GM21390 (cell line): ENCODE measurements around the gene ATXN7L1.

Source experiments
- ATAC-seq: cut with Tn5 transposase; IDR thresholded peaks from one replicate; pipeline ENCODE4 v1.9.1; 2021; ENCODE audit not compliant: unreplicated experiment

Gene ATXN7L1

DNA sequence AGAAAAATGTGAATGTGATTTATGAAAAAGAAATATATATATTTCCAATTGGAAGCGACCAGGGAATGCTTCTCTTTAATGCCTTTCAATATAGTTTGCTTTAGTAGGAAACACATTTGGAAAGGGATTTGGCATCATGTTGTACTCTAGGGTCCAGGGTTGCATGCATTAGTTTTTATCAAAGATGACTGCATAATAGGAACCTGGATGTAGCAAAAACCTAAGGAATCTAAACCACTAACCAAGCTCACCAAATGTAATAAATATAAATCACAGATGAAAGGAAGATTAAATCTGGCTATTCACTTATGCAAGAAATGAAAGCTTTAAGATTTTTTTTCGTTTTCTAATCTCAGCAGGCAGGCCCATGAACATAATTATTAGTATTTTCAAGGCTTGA, 120.0 kb downstream of the ATXN7L1 start:
- ATAC-seq = no peak

GRCh38 chr7:105752671-105753275, 123.6 kb downstream of the ATXN7L1 start:
- no peak for ATAC-seq

DNA sequence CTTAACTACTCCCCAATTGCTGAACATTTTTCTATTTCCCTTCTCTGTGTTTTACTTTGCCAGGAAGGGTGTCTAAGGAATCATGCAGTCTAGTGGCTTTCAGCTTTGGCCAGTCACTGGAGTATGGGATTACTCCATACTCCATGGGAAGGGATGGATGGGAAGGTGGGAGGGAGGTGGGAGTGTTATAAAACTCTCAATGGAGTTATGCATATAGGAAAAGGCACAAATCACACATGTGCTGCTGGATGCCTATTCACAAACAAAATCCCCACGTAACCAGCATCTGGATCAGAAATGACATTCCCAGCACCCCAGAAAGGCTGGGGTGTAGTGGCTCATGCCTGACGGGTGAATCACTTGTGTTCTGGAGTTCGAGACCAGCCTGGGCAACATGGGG, 125.3 kb downstream of the ATXN7L1 start:
- ATAC-seq = no peak

DNA sequence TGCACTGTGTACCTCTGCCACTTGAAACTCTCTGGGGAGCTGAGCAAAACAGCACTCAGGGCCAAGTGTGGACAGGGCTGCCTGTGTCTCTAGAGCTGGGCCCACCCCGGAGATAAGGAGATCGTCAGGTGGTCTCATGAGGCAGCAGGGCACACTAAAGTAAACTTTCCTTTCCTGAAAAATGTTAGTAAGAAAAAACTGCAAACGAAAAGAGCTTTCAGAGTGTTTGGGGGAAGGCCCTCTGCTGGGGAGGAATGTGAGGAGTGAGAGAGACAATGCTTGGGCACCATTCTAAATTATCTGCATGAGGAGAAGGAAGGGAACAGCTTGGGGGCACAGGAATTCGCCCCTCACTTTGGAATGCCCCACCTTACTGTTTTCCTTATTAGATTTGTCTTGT, 127.7 kb downstream of the ATXN7L1 start:
- no peak for ATAC-seq

DNA sequence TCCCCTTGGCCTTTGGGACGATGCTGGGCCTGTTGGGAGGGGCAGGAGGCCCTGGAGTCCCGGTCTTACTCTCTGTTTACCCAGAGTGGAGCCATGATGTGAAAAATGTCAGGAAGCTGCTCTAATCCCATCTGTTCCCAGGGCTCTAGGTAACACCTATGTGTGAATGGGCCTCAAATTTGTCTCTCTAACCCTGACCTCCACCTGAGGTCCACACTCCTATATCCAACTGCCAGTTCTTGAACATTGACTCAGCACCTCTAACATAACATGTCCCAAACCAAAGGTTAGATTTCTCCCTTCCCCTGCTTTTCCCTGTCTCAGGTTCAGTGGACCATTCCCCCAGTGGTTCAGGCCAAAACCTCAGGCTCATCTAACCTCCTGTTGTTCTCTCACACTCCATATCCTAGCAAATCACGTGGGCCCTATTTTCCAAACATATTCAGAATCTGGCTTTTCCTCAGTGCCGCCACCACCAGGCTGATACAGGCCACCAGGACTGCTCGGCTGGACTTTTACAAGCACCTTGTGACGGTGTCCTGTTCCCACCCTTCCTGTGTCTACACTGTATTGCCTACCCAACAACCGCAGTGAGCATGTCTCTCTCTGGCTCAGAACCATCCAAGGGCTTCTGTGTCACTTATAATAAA, 130.6 kb downstream of the ATXN7L1 start:
- ATAC-seq = no peak

- ATAC-seq = no peak
Measured at GRCh38 chr7:105744258-105744657, 132.1 kb downstream of the ATXN7L1 start.

- ATAC-seq = no peak
Measured at GRCh38 chr7:105743351-105744090, 132.9 kb downstream of the ATXN7L1 start.

DNA sequence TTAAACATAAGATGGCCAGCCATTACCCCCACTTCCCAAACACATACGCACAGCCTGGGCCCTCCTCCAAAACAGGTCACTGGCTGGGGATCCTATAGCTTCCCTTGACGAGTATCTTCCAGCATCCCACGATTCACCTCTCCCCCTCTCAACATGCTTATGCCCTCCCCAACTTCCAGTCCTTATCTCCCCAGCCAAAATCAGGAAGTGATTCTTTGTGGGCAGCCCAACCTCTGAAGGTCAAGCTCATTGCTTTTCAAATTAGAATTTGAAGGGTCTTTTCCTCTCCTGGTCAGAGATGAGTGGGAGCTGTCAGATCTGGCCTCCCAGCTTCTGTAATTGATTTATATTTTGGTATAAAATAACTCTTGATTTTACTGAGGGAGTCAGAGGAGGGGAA, 133.6 kb downstream of the ATXN7L1 start:
- ATAC-seq = no peak

DNA sequence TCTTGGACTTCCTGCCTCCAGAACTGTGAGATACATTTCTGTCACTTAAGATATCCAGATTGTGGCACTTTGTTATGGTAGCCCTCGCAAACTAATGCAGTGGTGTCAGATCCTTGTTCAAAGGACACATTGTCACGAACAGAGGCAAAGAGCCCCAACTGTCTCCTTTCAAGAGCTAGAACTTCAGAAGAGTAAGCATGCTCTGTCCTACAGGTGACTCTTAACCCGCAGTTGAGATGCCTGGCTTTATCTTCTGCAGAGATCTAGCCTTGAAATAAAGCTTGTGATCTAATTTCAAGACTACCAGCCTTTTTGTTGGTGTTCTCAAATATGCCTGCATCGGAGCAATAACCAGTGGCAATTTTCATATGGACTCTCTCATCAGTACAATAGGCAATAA, 134.4 kb downstream of the ATXN7L1 start:
- no peak for ATAC-seq

DNA sequence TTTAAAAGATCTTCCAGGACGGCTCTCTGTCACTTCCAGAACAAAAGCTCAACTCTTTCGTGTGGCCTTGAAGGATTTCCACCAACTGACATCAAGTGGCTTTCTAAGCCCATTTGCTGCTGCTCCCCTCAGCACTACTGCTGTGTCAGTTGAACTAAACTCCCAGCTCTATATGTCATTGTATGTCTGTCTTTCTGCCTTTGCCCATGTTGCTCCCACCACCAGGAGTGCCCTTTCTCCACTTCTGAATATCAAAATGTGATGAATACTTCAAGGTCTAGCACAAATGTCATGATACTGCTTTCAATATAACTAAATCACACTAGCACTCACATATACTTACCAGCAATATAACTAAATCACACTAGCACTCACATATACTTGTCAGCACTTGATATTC, 138.3 kb downstream of the ATXN7L1 start:
- no peak for ATAC-seq

DNA sequence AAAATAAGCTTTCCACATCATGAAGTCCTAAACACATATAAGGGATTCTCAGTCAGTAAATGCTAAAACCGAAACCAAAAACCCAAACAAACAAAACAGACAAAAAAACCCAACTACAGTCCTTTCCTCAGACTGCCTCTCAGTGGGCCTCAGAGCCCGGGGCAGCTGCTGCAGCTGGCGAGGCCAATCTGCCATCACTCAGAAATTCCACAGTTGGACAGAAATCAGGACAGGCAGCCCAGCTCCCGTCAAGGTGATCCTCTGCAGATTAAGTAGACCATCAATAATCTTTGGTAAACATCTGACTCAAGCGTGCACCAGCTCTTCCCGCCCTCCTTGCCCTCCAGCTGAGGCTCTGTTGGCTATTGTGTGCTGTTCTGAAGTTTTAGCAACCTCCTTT, 142.2 kb downstream of the ATXN7L1 start:
- no peak for ATAC-seq

DNA sequence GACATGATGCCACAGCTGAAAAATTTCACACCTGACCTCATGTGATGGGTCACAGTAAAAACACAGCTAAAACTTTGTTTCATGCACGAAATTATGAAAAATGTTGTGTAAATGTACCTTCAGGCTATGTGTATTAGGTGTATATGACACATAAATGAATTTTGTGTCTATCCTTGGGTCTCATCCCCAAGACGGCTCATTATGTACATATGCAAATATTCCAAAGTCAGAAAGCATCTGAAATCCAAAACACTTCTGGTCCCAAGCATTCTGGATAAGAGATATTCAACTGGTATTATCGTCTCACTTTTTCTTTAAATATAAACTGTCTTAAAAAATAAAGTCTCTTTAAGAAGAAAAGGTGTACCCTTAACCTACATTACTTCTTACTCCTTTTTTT, 145.4 kb downstream of the ATXN7L1 start:
- no peak for ATAC-seq

DNA sequence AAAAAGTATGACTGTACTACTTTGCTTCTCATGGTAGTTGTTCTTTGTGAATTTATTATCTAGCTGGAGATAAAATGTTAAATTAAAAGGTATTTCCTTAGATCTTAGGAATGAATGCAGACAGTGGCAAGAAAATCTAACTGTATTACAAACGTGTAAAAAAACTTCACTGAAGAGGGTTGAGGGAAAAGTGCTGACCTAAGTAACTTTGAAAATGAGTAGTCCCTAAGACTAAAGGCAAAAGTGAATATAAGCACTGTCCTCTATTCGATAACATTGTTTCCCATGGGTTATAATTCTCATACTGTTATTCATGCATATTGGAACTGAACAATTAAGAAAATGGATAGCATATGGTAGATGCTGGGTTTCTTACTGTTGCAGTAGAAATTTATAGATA, 148.4 kb downstream of the ATXN7L1 start:
- no peak for ATAC-seq

DNA sequence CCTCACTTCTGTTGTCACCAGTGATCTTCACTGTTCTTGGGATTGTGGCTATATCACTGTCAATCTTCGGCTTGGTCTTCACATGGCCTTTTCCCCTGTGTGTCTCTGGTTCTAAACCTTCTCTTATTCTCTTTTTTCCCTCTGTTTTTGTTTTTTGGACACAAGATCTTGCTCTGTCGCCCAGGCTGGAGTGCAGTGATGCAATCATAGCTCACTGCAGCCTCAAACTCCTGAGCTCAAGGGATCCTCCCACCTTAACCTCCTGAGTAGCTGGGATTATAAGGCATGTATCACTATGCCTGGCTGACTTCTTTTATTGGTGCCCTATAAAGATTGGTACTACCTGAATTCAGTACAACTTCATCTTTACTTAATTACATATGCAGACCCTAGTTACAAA, 151.7 kb downstream of the ATXN7L1 start:
- no peak for ATAC-seq

DNA sequence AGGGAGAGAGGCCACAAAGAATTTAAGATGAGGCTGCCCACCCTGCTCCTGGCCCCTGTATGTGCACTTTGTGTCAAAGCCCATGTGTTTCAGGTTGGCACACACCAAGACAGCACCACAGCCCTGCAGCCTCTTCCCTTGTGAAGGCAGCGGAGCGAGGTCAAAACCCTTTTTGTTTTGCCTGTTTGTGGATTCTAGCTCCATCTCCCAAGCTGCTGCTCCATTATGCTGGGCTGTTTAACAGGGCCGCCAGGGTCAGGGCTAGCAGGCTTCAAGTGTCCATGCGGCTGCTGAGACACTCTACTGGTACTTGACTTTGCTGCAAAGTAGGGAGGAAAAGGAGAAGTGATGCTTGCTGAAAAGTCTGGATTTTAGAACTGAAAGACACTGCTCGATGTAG, 152.8 kb downstream of the ATXN7L1 start:
- ATAC-seq = no peak

DNA sequence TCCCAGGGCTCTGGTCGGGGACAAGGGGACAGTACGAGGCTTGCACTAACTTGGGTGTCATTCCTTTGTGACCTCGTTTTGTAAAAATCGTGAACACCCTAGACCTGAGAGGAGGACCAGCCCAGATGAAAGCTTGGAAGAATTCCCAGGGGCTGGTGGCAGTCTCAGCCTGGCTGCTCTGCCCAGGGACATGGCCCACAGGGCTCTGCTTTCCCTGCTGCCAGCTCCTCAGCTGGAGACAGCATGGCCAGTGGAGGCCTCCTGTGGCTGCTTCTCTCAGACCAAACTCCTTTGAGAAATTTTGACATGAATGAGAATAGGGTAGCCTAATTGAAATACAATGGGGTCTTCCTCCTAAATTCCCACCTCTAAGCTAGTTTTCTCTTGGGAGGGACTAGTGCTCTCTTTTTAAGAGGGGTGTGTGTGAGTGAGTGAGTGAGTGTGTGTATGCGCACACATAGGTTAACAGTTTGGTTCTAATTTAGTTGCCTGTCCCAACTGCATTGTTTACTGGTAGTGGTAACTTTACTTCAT, 154.8 kb downstream of the ATXN7L1 start:
- no peak for ATAC-seq

- ATAC-seq = no peak
Measured at GRCh38 chr7:105719919-105720318, 156.5 kb downstream of the ATXN7L1 start.

- ATAC-seq = no peak
Measured at GRCh38 chr7:105719395-105719794, 157.0 kb downstream of the ATXN7L1 start.

- ATAC-seq = no peak
Measured at GRCh38 chr7:105718511-105718925, 157.9 kb downstream of the ATXN7L1 start.

GRCh38 chr7:105715528-105715927, 160.9 kb downstream of the ATXN7L1 start:
- no peak for ATAC-seq

- no peak for ATAC-seq
Measured at GRCh38 chr7:105713488-105714465, 162.6 kb downstream of the ATXN7L1 start.
